Uterus (tissue), 4 donors: ENCODE measurements around the gene TMEM213. TPM values are rescaled to one million over a fixed set of nuclear protein-coding genes. Genes with fewer than 3 reads are reported as not detected.

Experiments
- DNase-seq, 2 donors: peaks; one replicate each; pipeline ENCODE4 v3.0.0-alpha.2; 2019 to 2020
- H3K27ac ChIP-seq, 2 donors: fragments of 200-600 bp; sonication (generic); 1 replicate in 1 of 2; 2 replicates in 1 of 2; pipeline ENCODE4 v1.5.1; 2016 to 2018
- H3K27me3 ChIP-seq, 2 donors: fragments of 200-600 bp; sonication (generic); one replicate each; pipeline ENCODE4 v1.5.1; 2018 to 2019; ENCODE audit warnings: control low read depth in 1 of 2
- H3K36me3 ChIP-seq, 2 donors: fragments of 200-600 bp; sonication (generic); one replicate each; pipeline ENCODE4 v1.5.1; 2019; ENCODE audit warnings: control low read depth in 1 of 2
- H3K4me1 ChIP-seq, 2 donors: fragments of 200-600 bp; sonication (generic); one replicate each; pipeline ENCODE4 v1.5.1; 2018 to 2019; ENCODE audit warnings: control low read depth in 1 of 2
- H3K4me3 ChIP-seq, 2 donors: fragments of 200-600 bp; sonication (generic); 1 replicate in 1 of 2; 2 replicates in 1 of 2; pipeline ENCODE4 v1.5.1; 2018 to 2019; ENCODE audit warnings: mild to moderate bottlenecking in 1 of 2
- H3K9me3 ChIP-seq, 2 donors: fragments of 200-600 bp; sonication (generic); one replicate each; pipeline ENCODE4 v1.5.1; 2019; ENCODE audit warnings: control low read depth in 1 of 2
- CTCF ChIP-seq, 4 experiments: fragments of 200-600 bp in 2 of 4; fragments of 450-650 bp in 2 of 4; sonication (generic) in 2 of 4; IDR thresholded peaks; one replicate each; pipeline ENCODE4 v1.5.1; 2016 to 2019; ENCODE audit warnings: antibody characterized with exemption in 4 of 4, mild to moderate bottlenecking in 2 of 4, moderate library complexity in 1 of 4
- POLR2A ChIP-seq, 2 donors: fragments of 450-650 bp; IDR thresholded peaks; one replicate each; pipeline ENCODE4 v1.6.1; 2016; ENCODE audit warnings: antibody characterized with exemption in 2 of 2, mild to moderate bottlenecking in 1 of 2, moderate library complexity in 1 of 2
- intact Hi-C: fragments of 100-400 bp; cut with DNase I; formaldehyde crosslinking; loops from one replicate; pipeline ENCODE4 v1.15.1; 2023; ENCODE audit warnings: low total_unique reads
- total RNA-seq, 4 donors: library from RNA; depleted of rRNA in 3 of 4; stranded (reverse); fragments of >200 nt in 3 of 4; gene quantifications; one replicate each; pipeline versions ENCODE4 v1.1.0 to v1.2.4, GENCODE V29; 2014 to 2023
- donor health status: DM: yes; HTN: yes; CAD: no.

TMEM213 gene
- total RNA-seq, 4 donors from 2014 or later: 0.35 TPM; not detected in 3

GRCh38 chr7:138756591-138757242 lies 41.1 kb upstream of the TMEM213 start:
- H3K27me3 ChIP-seq: no peaks in the 10 kb centered on the region
- no peak overlapping the region for H3K4me3 ChIP-seq
- DNase-seq: no peak
- TF ChIP-seq POLR2A (IDR thresholded peaks at IDR 0.05) (no peak), CTCF (IDR thresholded peaks at IDR 0.05) (no peak)
- intact Hi-C loops: no loop called here
- H3K9me3 ChIP-seq: no peaks in the 10 kb centered on the region
- no peaks in the 10 kb centered on the region for H3K36me3 ChIP-seq
- H3K4me1 ChIP-seq: no peaks in the 10 kb centered on the region
- no peak overlapping the region for H3K27ac ChIP-seq

GRCh38 chr7:138768241-138768640 lies 29.6 kb upstream of the TMEM213 start:
- H3K9me3 ChIP-seq: no peaks in the 10 kb centered on the region
- DNase-seq: no peak
- H3K36me3 ChIP-seq: no peaks in the 10 kb centered on the region
- H3K27ac ChIP-seq: no peak overlapping the region
- TF ChIP-seq CTCF (IDR thresholded peaks at IDR 0.05) (no peak), POLR2A (IDR thresholded peaks at IDR 0.05) (no peak)
- no peaks in the 10 kb centered on the region for H3K4me1 ChIP-seq
- intact Hi-C loops: no loop called here
- no peaks in the 10 kb centered on the region for H3K27me3 ChIP-seq
- H3K4me3 ChIP-seq: no peak overlapping the region

- TF ChIP-seq CTCF (IDR thresholded peaks at IDR 0.05) (no peak), POLR2A (IDR thresholded peaks at IDR 0.05) (no peak)
- no peaks in the 10 kb centered on the region for H3K4me1 ChIP-seq
- no peaks in the 10 kb centered on the region for H3K27me3 ChIP-seq
- no peaks in the 10 kb centered on the region for H3K9me3 ChIP-seq
- no peak overlapping the region for H3K27ac ChIP-seq
- no peaks in the 10 kb centered on the region for H3K36me3 ChIP-seq
- intact Hi-C loops: no loop called here
- no peak for DNase-seq
- no peak overlapping the region for H3K4me3 ChIP-seq
Observed at GRCh38 chr7:138770904-138771303, 26.9 kb upstream of the TMEM213 start.

- TF ChIP-seq CTCF (IDR thresholded peaks at IDR 0.05) (no peak), POLR2A (IDR thresholded peaks at IDR 0.05) (no peak)
- no peaks in the 10 kb centered on the region for H3K36me3 ChIP-seq
- no peak for DNase-seq
- no peaks in the 10 kb centered on the region for H3K9me3 ChIP-seq
- intact Hi-C loops: no loop called here
- H3K27ac ChIP-seq: no peak overlapping the region
- no peaks in the 10 kb centered on the region for H3K4me1 ChIP-seq
- H3K27me3 ChIP-seq: no peaks in the 10 kb centered on the region
- H3K4me3 ChIP-seq: no peak overlapping the region
Observed at GRCh38 chr7:138773176-138773575, 24.6 kb upstream of the TMEM213 start.

- Histone ChIP-seq H3K9me3 (no peaks in the 10 kb centered on the region), H3K36me3 (no peaks in the 10 kb centered on the region), H3K27ac (no peak overlapping the region), H3K4me1 (no peaks in the 10 kb centered on the region), H3K27me3 (no peaks in the 10 kb centered on the region), H3K4me3 (no peak overlapping the region)
- DNase-seq: no peak
- TF ChIP-seq CTCF (IDR thresholded peaks at IDR 0.05) (no peak), POLR2A (IDR thresholded peaks at IDR 0.05) (no peak)
- intact Hi-C loops: no loop called here
Observed at GRCh38 chr7:138773817-138774216, 24.0 kb upstream of the TMEM213 start.
